Upper lobe of left lung (tissue), 6 donors: ENCODE results near the gene COX8A. TPM values are rescaled to one million over a fixed set of nuclear protein-coding genes. Genes with fewer than 3 reads are reported as not detected.
A peak's percentile ranks its signal among the peaks of the same experiment; 100 is the strongest.

Experiments
- ATAC-seq, 2 donors: fragments of 200-7000 bp; cut with Tn5 transposase; one replicate each; pipeline ENCODE4 v1.9.1; 2022; ENCODE audit warnings: mild to moderate bottlenecking in 2 of 2, moderate library complexity in 2 of 2; ENCODE audit not compliant: low FRiP score in 2 of 2
- DNase-seq, 2 donors: peaks; one replicate each; pipeline ENCODE4 v3.0.0-alpha.2; 2019 to 2020
- H3K27ac ChIP-seq, 4 donors: fragments of 200-600 bp; sonication (generic); one replicate each; pipeline ENCODE4 v1.5.1; 2016 to 2019
- H3K27me3 ChIP-seq, 4 donors: fragments of 200-600 bp; sonication (generic); one replicate each; pipeline ENCODE4 v1.5.1; 2017 to 2019
- H3K36me3 ChIP-seq, 4 donors: fragments of 200-600 bp; sonication (generic); one replicate each; pipeline ENCODE4 v1.5.1; 2016 to 2019
- H3K4me1 ChIP-seq, 4 donors: fragments of 200-600 bp; sonication (generic); one replicate each; pipeline ENCODE4 v1.5.1; 2018 to 2019
- H3K4me3 ChIP-seq, 4 donors: fragments of 200-600 bp; sonication (generic); one replicate each; pipeline ENCODE4 v1.5.1; 2017 to 2019; ENCODE audit warnings: mild to moderate bottlenecking in 2 of 4, moderate library complexity in 1 of 4
- H3K9me3 ChIP-seq, 4 donors: fragments of 200-600 bp; sonication (generic); one replicate each; pipeline ENCODE4 v1.5.1; 2018 to 2019
- CTCF ChIP-seq, 6 experiments: fragments of 450-650 bp in 4 of 6; fragments of 200-600 bp in 2 of 6; sonication (generic) in 2 of 6; IDR thresholded peaks; one replicate each; pipeline ENCODE4 v1.5.1; 2016 to 2019; ENCODE audit warnings: antibody characterized with exemption in 6 of 6
- EP300 ChIP-seq, 4 donors: sonication (generic); formaldehyde crosslinking; IDR thresholded peaks; one replicate each; pipeline ENCODE4 v1.5.1; 2017; ENCODE audit warnings: antibody characterized with exemption in 4 of 4, control low read depth in 2 of 4
- POLR2A ChIP-seq, 4 donors: fragments of 450-650 bp; IDR thresholded peaks; one replicate each; pipeline ENCODE4 v1.5.1; 2016 to 2017; ENCODE audit warnings: antibody characterized with exemption in 4 of 4, mild to moderate bottlenecking in 2 of 4
- POLR2AphosphoS5 ChIP-seq, 2 donors: sonication (generic); formaldehyde crosslinking; IDR thresholded peaks; one replicate each; pipeline ENCODE4 v1.5.1; 2017; ENCODE audit warnings: antibody characterized with exemption in 2 of 2
- WGBS, 2 donors: methylation state at CpG; one replicate each; pipeline ENCODE4 v1.1.5; 2017 to 2018; 5-methylcytosine and 5-hydroxymethylcytosine counted together
- total RNA-seq, 6 donors: library from RNA; depleted of rRNA in 4 of 6; stranded (reverse); fragments of >200 nt in 4 of 6; gene quantifications; one replicate each; pipeline versions ENCODE4 v1.1.0 to v1.2.1, GENCODE V29; 2016 to 2021
- donor health status: DM: no; HTN: no; CAD: no; lungs with moderate emphysema.
- donor health status: DM: no; HTN: yes; CAD: no; lungs with severe emphysema.

Gene COX8A
- total RNA-seq, 6 donors from 2014 or later = 184 to 510 (median 271) TPM

- DNase-seq = no peak
- TF ChIP-seq POLR2AphosphoS5 (IDR thresholded peaks at IDR 0.05) (no peak), CTCF (IDR thresholded peaks at IDR 0.05) (no peak), EP300 (IDR thresholded peaks at IDR 0.05) (no peak), POLR2A (IDR thresholded peaks at IDR 0.05) (no peak)
- Histone ChIP-seq H3K36me3 (peaks cover 0 to 80% (median 53%) of the 10 kb centered on the region in 4 donors), H3K4me3 (no peak overlapping the region), H3K4me1 (peaks cover 12 to 21% (median 15%) of the 10 kb centered on the region in 4 donors), H3K9me3 (no peaks in the 10 kb centered on the region), H3K27ac (no peak overlapping the region), H3K27me3 (no peaks in the 10 kb centered on the region)
- 92 to 95% methylated on average over 10 of the region's 10 CpGs for WGBS, 2 donors
- ATAC-seq = no peak
Measured at GRCh38 chr11:63991558-63991957, 17.1 kb downstream of the COX8A start.

GRCh38 chr11:63993100-63993499, 18.7 kb downstream of the COX8A start:
- Histone ChIP-seq H3K4me1 (peaks cover 0 to 6% (median under 1%) of the 10 kb centered on the region in 4 donors), H3K27ac (no peak overlapping the region), H3K36me3 (peaks cover 6 to 94% (median 69%) of the 10 kb centered on the region in 4 donors), H3K27me3 (no peaks in the 10 kb centered on the region), H3K4me3 (no peak overlapping the region), H3K9me3 (no peaks in the 10 kb centered on the region)
- no peak for TF ChIP-seq EP300 (IDR thresholded peaks at IDR 0.05)
- TF ChIP-seq POLR2AphosphoS5 (IDR thresholded peaks at IDR 0.05) = no peak
- TF ChIP-seq POLR2A (IDR thresholded peaks at IDR 0.05) = no peak
- TF ChIP-seq CTCF (IDR thresholded peaks at IDR 0.05) = no peak
- ATAC-seq = no peak
- WGBS, 2 donors = 90 to 94% methylated on average over 5 of the region's 5 CpGs
- no peak for DNase-seq

- WGBS, 2 donors = 70 to 79% methylated on average over 6 of the region's 6 CpGs
- TF ChIP-seq CTCF (IDR thresholded peaks at IDR 0.05) (no peak), EP300 (IDR thresholded peaks at IDR 0.05) (no peak), POLR2A (IDR thresholded peaks at IDR 0.05) (no peak)
- Histone ChIP-seq H3K27ac (no peak overlapping the region), H3K4me3 (no peak overlapping the region), H3K4me1 (peaks cover 0 to 6% (median 2%) of the 10 kb centered on the region in 4 donors), H3K27me3 (no peaks in the 10 kb centered on the region), H3K9me3 (no peaks in the 10 kb centered on the region), H3K36me3 (peaks cover 6 to 94% (median 70%) of the 10 kb centered on the region in 4 donors)
- DNase-seq (peak in 1 of 2 donors; percentile 43), ATAC-seq (peak; percentile 19 to 53)
Measured at GRCh38 chr11:63993993-63994392, 19.6 kb downstream of the COX8A start.

GRCh38 chr11:63996512-63996911, 22.1 kb downstream of the COX8A start:
- peak in 1 of 2 donors; percentile 65 for DNase-seq
- ATAC-seq = no peak
- H3K36me3 ChIP-seq = peaks cover 6 to 73% (median 50%) of the 10 kb centered on the region in 4 donors
- no peaks in the 10 kb centered on the region for H3K9me3 ChIP-seq
- no peaks in the 10 kb centered on the region for H3K27me3 ChIP-seq
- WGBS, 2 donors = 85 to 90% methylated on average over 4 to 12 of the region's 18 CpGs
- no peak overlapping the region for H3K27ac ChIP-seq
- no peak overlapping the region for H3K4me3 ChIP-seq
- TF ChIP-seq POLR2AphosphoS5 (IDR thresholded peaks at IDR 0.05) (no peak), POLR2A (IDR thresholded peaks at IDR 0.05) (no peak), CTCF (IDR thresholded peaks at IDR 0.05) (no peak), EP300 (IDR thresholded peaks at IDR 0.05) (no peak)
- peaks cover 20 to 31% (median 26%) of the 10 kb centered on the region in 4 donors for H3K4me1 ChIP-seq

GRCh38 chr11:63997104-63997700, 22.8 kb downstream of the COX8A start:
- TF ChIP-seq EP300 (IDR thresholded peaks at IDR 0.05) (no peak), POLR2AphosphoS5 (IDR thresholded peaks at IDR 0.05) (no peak), CTCF (IDR thresholded peaks at IDR 0.05) (no peak), POLR2A (IDR thresholded peaks at IDR 0.05) (no peak)
- 92 to 95% methylated on average over 17 to 27 of the region's 27 CpGs for WGBS, 2 donors
- H3K4me3 ChIP-seq = no peak overlapping the region
- no peaks in the 10 kb centered on the region for H3K9me3 ChIP-seq
- peaks cover 6 to 67% (median 47%) of the 10 kb centered on the region in 4 donors for H3K36me3 ChIP-seq
- ATAC-seq (no peak), DNase-seq (peak in 1 of 2 donors; percentile 70)
- no peaks in the 10 kb centered on the region for H3K27me3 ChIP-seq
- no peak overlapping the region for H3K27ac ChIP-seq
- H3K4me1 ChIP-seq = peaks cover 27 to 38% (median 32%) of the 10 kb centered on the region in 4 donors
